HL-60 (cell line): Measurements from ENCODE around the gene BLOC1S3.

Experiments used
- CTCF ChIP-seq: IDR thresholded peaks from one replicate; pipeline ENCODE4 v1.5.1; 2011; ENCODE audit warnings: low read length, control low read depth, inconsistent platforms; ENCODE audit not compliant: insufficient read depth
- GABPA ChIP-seq: IDR thresholded peaks from 2 replicates; pipeline ENCODE4 v1.6.1; 2012; ENCODE audit warnings: low read depth

DNA sequence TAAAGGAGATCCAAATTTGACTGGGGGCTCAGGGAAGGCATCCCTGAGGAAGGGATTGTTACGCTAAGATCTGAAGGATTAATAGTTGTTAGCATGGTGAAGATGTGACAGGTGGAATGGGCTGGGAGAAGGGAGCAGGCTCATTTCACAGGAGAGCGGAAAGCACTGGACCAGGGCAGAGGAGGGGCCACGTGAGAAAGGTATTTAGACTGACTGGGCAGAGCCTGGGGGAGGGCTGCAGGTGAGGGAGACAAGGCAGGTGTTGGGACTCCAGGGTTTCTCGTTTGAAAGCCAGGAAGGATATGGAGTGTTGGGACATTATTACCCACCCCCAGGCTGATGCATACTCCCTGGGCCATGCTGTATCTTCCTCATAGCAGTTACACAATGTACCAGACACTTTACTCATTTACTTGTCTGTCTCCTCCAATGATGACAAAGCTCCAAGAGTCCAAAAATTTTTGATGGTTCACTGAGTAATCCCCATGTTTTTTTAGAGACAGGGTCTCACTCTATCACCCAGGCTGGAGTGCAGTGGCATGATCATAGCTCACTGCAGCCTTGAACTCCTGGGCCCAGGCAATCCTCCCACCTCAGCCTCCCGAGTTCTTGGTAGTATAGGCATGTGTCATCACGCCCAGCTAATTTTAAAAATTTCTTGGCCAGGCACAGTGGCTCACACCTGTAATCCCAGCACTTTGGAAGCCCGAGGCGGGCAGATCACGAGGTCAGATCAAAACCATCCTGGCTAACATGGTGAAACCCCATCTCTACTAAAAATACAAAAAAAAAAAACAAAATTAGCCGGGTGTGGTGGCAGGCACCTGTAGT lies 2.9 kb upstream of the BLOC1S3 start:
- no peak for TF ChIP-seq CTCF
- no peak for TF ChIP-seq GABPA
